22Rv1 (cell line): ENCODE measurements around the gene RIBC1.

ENCODE experiments used
- CTCF ChIP-seq: fragments of 450-650 bp; IDR thresholded peaks from 2 replicates; pipeline ENCODE4 v1.5.1; 2017; ENCODE audit warnings: mild to moderate bottlenecking
- ZFX ChIP-seq: fragments of 450-650 bp; IDR thresholded peaks from 2 replicates; pipeline ENCODE4 v1.6.1; 2017; ENCODE audit warnings: antibody characterized with exemption, borderline replicate concordance

- TF ChIP-seq CTCF (peak; percentile 67), ZFX (no peak)
Observed at GRCh38 chrX:53445977-53446376, 23.3 kb downstream of the RIBC1 start.
